ENCODE data around the gene SLC16A11.

- TF ChIP-seq CTCF (IDR thresholded peaks at IDR 0.05) (no peak), POLR2A (IDR thresholded peaks at IDR 0.05) (no peak)
These were observed 49.7 kb downstream of the SLC16A11 start for GRCh38 chr17:6994118-6994598.

Measured in stomach (tissue), 4 donors.